Neural cell (in vitro differentiated cells): ENCODE data around the gene AGA. TPM values are rescaled to one million over a fixed set of nuclear protein-coding genes. Genes with fewer than 3 reads are reported as not detected.

Experiments
- H2AFZ ChIP-seq: fragments of 200-600, 300-800 bp; sonication (generic), shearing (Covaris generic); 2 replicates; pipeline ENCODE4 v1.6.0; 2014; ENCODE audit warnings: low read depth, mild to moderate bottlenecking, antibody characterized with exemption, low read length, moderate library complexity
- H3F3A ChIP-seq: fragments of 200-600 bp; shearing (Covaris generic); 2 replicates; pipeline ENCODE4 v1.6.1; 2016; ENCODE audit warnings: mild to moderate bottlenecking, moderate library complexity, mixed read lengths, antibody characterized with exemption, low read length; ENCODE audit not compliant: insufficient read depth, poor library complexity, severe bottlenecking
- H3K27ac ChIP-seq: fragments of 200-600, 300-800 bp; sonication (generic), shearing (Covaris generic); 2 replicates; pipeline ENCODE4 v1.5.1; 2014; ENCODE audit warnings: mild to moderate bottlenecking, low read length, moderate library complexity
- H3K27me3 ChIP-seq: fragments of 300-800, 200-600 bp; sonication (generic), shearing (Covaris generic); 2 replicates; pipeline ENCODE4 v1.6.0; 2014; ENCODE audit warnings: mild to moderate bottlenecking, low read depth, low read length, moderate library complexity; ENCODE audit not compliant: insufficient read depth
- H3K36me3 ChIP-seq: fragments of 300-800, 200-600 bp; sonication (generic), shearing (Covaris generic); 2 replicates; pipeline ENCODE4 v1.5.1; 2014; ENCODE audit warnings: mild to moderate bottlenecking, antibody characterized with exemption, low read length, moderate library complexity; ENCODE audit not compliant: insufficient read depth
- H3K4me2 ChIP-seq: fragments of 300-800, 200-600 bp; sonication (generic), shearing (Covaris generic); 2 replicates; pipeline ENCODE4 v1.6.0; 2014; ENCODE audit warnings: mild to moderate bottlenecking, low read length
- H3K4me3 ChIP-seq: fragments of 300-800, 200-600 bp; sonication (generic), shearing (Covaris generic); 2 replicates; pipeline ENCODE4 v1.5.1; 2014; ENCODE audit warnings: mild to moderate bottlenecking, low read length, moderate library complexity
- H3K79me2 ChIP-seq: fragments of 200-600 bp; shearing (Covaris generic); replicated peaks from 2 replicates; pipeline ENCODE4 v1.6.0; 2014; ENCODE audit warnings: mild to moderate bottlenecking, low read length, moderate library complexity; ENCODE audit not compliant: insufficient read depth
- H3K9ac ChIP-seq: fragments of 300-800, 200-600 bp; sonication (generic), shearing (Covaris generic); 2 replicates; pipeline ENCODE4 v1.6.1; 2016; ENCODE audit warnings: mild to moderate bottlenecking, low read length, mixed read lengths
- H3K9me2 ChIP-seq: fragments of 200-600 bp; shearing (Covaris generic); 2 replicates; pipeline ENCODE4 v1.6.1; 2016; ENCODE audit warnings: mild to moderate bottlenecking, low read length, mixed read lengths; ENCODE audit not compliant: insufficient read depth
- H3K9me3 ChIP-seq: fragments of 200-600, 300-800 bp; sonication (generic), shearing (Covaris generic); 2 replicates; pipeline ENCODE4 v1.6.1; 2016; ENCODE audit warnings: mild to moderate bottlenecking, mixed run types, low read length, moderate library complexity, mixed read lengths
- H4K20me1 ChIP-seq: fragments of 200-600 bp; shearing (Covaris generic); 2 replicates; pipeline ENCODE4 v1.6.1; 2016; ENCODE audit warnings: mild to moderate bottlenecking, mixed run types; ENCODE audit not compliant: insufficient read depth
- CTCF ChIP-seq: fragments of 450-650 bp; IDR thresholded peaks from 2 replicates; pipeline ENCODE4 v1.5.1; 2014; ENCODE audit warnings: antibody characterized with exemption, mild to moderate bottlenecking, moderate library complexity; ENCODE audit not compliant: poor library complexity, severe bottlenecking
- EP300 ChIP-seq: fragments of 450-650 bp; conservative IDR thresholded peaks from 2 replicates; pipeline ENCODE4 v1.6.1; 2014; ENCODE audit warnings: antibody characterized with exemption, mild to moderate bottlenecking, moderate library complexity; ENCODE audit not compliant: poor library complexity, severe bottlenecking
- EZH2 ChIP-seq: fragments of 200-600, 300-800 bp; shearing (Covaris generic), sonication (generic); IDR thresholded peaks from 2 replicates; pipeline ENCODE4 v1.6.1; 2014; ENCODE audit warnings: antibody characterized with exemption, low read length, borderline replicate concordance, mild to moderate bottlenecking; ENCODE audit not compliant: insufficient read depth, poor library complexity, severe bottlenecking
- MXI1 ChIP-seq: fragments of 450-650 bp; conservative IDR thresholded peaks from 2 replicates; pipeline ENCODE4 v1.6.1; 2014; ENCODE audit warnings: antibody characterized with exemption, mild to moderate bottlenecking; ENCODE audit not compliant: poor library complexity, severe bottlenecking
- POLR2AphosphoS5 ChIP-seq: IDR thresholded peaks from 2 replicates; pipeline ENCODE4 v1.6.1; 2012
- RAD21 ChIP-seq: fragments of 450-650 bp; conservative IDR thresholded peaks from 2 replicates; pipeline ENCODE4 v1.6.1; 2014; ENCODE audit warnings: antibody characterized with exemption, mild to moderate bottlenecking, moderate library complexity
- SMC3 ChIP-seq: fragments of 450-650 bp; conservative IDR thresholded peaks from 2 replicates; pipeline ENCODE4 v1.6.1; 2014; ENCODE audit warnings: antibody characterized with exemption, mild to moderate bottlenecking, moderate library complexity; ENCODE audit not compliant: poor library complexity
- TAF1 ChIP-seq: IDR thresholded peaks from 2 replicates; pipeline ENCODE4 v1.6.1; 2012; ENCODE audit warnings: low read depth
- polyA plus RNA-seq: library from polyadenylated mRNA; depleted of rRNA; stranded (reverse); fragments of >200 nt; gene quantifications from 2 replicates; pipeline ENCODE4 v1.2.3, GENCODE V29; 2014
- TF ChIP-seq, protein P1 (sequence below): IDR thresholded peaks from 2 replicates; pipeline ENCODE4 v1.6.1; 2012; ENCODE audit warnings: borderline replicate concordance

AGA gene
- polyA plus RNA-seq, 1 donor from 2014 or later, result 3.1 TPM

DNA sequence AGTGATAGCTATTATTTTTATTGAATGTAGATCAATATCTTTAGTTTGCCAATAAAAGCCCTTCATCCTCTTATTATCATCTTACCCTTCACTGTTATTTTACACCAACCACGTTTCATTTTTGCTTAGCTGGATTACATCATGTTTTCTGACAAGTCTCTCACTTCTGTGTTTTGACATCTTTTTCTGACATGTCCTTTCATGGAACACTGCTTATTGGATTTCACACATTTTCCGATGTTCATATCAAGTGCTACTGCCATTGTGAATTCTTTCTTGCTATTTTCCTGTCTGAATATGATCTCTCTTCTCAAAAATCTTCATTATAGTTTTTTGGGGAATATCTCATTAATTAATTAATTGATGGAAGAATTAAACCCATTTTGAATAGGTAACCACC lies 48.5 kb upstream of the AGA start:
- Histone ChIP-seq H3K4me3 (peak overlapping the region; percentile 17), H3K9me3 (no peaks in the 10 kb centered on the region), H3K79me2 (no peaks in the 10 kb centered on the region), H3K27ac (peak overlapping the region; percentile 67), H3K4me2 (no peak overlapping the region), H3K9ac (peak overlapping the region; percentile 27), H3K9me2 (no peaks in the 10 kb centered on the region), H3K27me3 (no peaks in the 10 kb centered on the region), H3F3A (no peaks in the 10 kb centered on the region), H4K20me1 (no peaks in the 10 kb centered on the region), H3K36me3 (no peaks in the 10 kb centered on the region), H2AFZ (no peak overlapping the region)
- no peak for TF ChIP-seq TAF1
- TF ChIP-seq, protein P1, sequence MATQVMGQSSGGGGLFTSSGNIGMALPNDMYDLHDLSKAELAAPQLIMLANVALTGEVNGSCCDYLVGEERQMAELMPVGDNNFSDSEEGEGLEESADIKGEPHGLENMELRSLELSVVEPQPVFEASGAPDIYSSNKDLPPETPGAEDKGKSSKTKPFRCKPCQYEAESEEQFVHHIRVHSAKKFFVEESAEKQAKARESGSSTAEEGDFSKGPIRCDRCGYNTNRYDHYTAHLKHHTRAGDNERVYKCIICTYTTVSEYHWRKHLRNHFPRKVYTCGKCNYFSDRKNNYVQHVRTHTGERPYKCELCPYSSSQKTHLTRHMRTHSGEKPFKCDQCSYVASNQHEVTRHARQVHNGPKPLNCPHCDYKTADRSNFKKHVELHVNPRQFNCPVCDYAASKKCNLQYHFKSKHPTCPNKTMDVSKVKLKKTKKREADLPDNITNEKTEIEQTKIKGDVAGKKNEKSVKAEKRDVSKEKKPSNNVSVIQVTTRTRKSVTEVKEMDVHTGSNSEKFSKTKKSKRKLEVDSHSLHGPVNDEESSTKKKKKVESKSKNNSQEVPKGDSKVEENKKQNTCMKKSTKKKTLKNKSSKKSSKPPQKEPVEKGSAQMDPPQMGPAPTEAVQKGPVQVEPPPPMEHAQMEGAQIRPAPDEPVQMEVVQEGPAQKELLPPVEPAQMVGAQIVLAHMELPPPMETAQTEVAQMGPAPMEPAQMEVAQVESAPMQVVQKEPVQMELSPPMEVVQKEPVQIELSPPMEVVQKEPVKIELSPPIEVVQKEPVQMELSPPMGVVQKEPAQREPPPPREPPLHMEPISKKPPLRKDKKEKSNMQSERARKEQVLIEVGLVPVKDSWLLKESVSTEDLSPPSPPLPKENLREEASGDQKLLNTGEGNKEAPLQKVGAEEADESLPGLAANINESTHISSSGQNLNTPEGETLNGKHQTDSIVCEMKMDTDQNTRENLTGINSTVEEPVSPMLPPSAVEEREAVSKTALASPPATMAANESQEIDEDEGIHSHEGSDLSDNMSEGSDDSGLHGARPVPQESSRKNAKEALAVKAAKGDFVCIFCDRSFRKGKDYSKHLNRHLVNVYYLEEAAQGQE, result peak; percentile 82
- TF ChIP-seq EP300, result peak; percentile 95
- TF ChIP-seq MXI1, result no peak
- no peak for TF ChIP-seq CTCF
- TF ChIP-seq EZH2, result no peak
- TF ChIP-seq SMC3, result no peak
- TF ChIP-seq RAD21, result no peak
- TF ChIP-seq POLR2AphosphoS5, result peak; percentile 93

GRCh38 chr4:177489471-177490246 lies 47.4 kb upstream of the AGA start:
- no peaks in the 10 kb centered on the region for H3K9me2 ChIP-seq

More at GRCh38 chr4:177489471-177490246, 47.4 kb upstream of the AGA start:
- TF ChIP-seq SMC3 (no peak), RAD21 (no peak), CTCF (no peak), EZH2 (no peak), POLR2AphosphoS5 (no peak), MXI1 (no peak), TAF1 (no peak), EP300 (no peak)
- TF ChIP-seq, protein P1, result no peak
- Histone ChIP-seq H3K27ac (no peak overlapping the region), H3K79me2 (no peaks in the 10 kb centered on the region), H3K9me3 (no peaks in the 10 kb centered on the region), H3K4me2 (no peak overlapping the region), H3K4me3 (no peak overlapping the region), H3K27me3 (no peaks in the 10 kb centered on the region), H2AFZ (no peak overlapping the region), H3K9ac (no peak overlapping the region), H4K20me1 (no peaks in the 10 kb centered on the region), H3F3A (no peaks in the 10 kb centered on the region), H3K36me3 (no peaks in the 10 kb centered on the region)
